ENCODE measurements around the gene MTRF1L. TPM values are rescaled to one million over a fixed set of nuclear protein-coding genes. Genes with fewer than 3 reads are reported as not detected.

Gene MTRF1L
- total and polyA plus RNA-seq, 2 of the 13 experiments (the other 11 are each of a cell fraction or from before 2014, with no cell fraction given), result 17.6 to 28.7 TPM

DNA sequence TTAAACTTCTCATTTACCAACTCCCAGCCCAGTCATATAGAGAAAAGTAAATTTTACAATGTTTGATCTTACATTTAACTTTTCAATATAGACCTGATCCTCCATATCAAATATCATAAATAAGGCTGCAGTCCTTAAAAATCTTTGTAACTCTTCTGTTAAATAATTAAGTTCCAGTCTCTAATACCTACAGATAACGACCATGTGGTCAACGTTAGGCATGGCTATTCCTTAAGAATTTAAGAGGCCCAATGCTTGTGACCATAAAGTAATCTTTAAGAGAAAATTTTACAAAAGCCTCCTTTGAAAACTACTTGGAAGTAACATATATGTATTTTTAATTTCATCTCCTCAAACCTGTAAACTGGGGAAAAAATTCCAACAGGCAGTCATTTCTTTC is 21.3 kb downstream of the MTRF1L start:
- TF ChIP-seq STAT5B (CRISPR knock-in tag; IDR thresholded peaks at IDR 0.05), result no peak
- TF ChIP-seq TCF7 (IDR thresholded peaks at IDR 0.05; ENCODE audit: low read depth), result no peak
- TF ChIP-seq KMT2A (CRISPR knock-in tag; IDR thresholded peaks at IDR 0.05), result no peak
- TF ChIP-seq ZNF761 (CRISPR knock-in tag; conservative IDR thresholded peaks at IDR 0.05), result no peak
- no peak for TF ChIP-seq IKZF5 (CRISPR knock-in tag; IDR thresholded peaks at IDR 0.05)
- TF ChIP-seq ZNF337 (CRISPR knock-in tag; IDR thresholded peaks at IDR 0.05; ENCODE audit: borderline replicate concordance, low read depth), result no peak
- TF ChIP-seq, protein P1, sequence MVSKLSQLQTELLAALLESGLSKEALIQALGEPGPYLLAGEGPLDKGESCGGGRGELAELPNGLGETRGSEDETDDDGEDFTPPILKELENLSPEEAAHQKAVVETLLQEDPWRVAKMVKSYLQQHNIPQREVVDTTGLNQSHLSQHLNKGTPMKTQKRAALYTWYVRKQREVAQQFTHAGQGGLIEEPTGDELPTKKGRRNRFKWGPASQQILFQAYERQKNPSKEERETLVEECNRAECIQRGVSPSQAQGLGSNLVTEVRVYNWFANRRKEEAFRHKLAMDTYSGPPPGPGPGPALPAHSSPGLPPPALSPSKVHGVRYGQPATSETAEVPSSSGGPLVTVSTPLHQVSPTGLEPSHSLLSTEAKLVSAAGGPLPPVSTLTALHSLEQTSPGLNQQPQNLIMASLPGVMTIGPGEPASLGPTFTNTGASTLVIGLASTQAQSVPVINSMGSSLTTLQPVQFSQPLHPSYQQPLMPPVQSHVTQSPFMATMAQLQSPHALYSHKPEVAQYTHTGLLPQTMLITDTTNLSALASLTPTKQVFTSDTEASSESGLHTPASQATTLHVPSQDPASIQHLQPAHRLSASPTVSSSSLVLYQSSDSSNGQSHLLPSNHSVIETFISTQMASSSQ (IDR thresholded peaks at IDR 0.05; ENCODE audit: low read depth), result no peak
- TF ChIP-seq, protein P1 (CRISPR knock-in tag; IDR thresholded peaks at IDR 0.05; ENCODE audit: borderline replicate concordance), result no peak
- TF ChIP-seq, protein P2, sequence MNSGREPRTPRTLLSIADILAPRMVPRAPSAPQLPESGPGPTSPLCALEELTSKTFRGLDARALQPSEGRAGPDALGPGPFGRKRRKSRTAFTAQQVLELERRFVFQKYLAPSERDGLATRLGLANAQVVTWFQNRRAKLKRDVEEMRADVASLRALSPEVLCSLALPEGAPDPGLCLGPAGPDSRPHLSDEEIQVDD (CRISPR knock-in tag; IDR thresholded peaks at IDR 0.05; ENCODE audit: borderline replicate concordance), result no peak
- Histone ChIP-seq H3K4me1 (ENCODE audit: insufficient read depth, low read length) (peaks cover 66% of the 10 kb centered on the region), H3K79me2 (ENCODE audit: insufficient read depth, low read length) (peaks cover 93% of the 10 kb centered on the region), H3K4me3 (replicated peaks in 1 of 3; ENCODE audit: insufficient read depth in 1 of 3, low read depth in 2 of 3, low read length in 3 of 3) (peak overlapping the region; percentile 74 to 100 (median 97)), H2AFZ (ENCODE audit: low read length) (no peak overlapping the region), H3K36me3 (replicated peaks in 1 of 2; ENCODE audit: control insufficient read depth in 1 of 2, insufficient read depth in 2 of 2, low read length in 2 of 2) (peaks cover 5 to 23% of the 10 kb centered on the region in 2 experiments; a peak in 4 of 5 replicates), H3K4me2 (ENCODE audit: low read depth, low read length) (peak overlapping the region; percentile 81), H3K27me3 (ENCODE audit: control insufficient read depth in 1 of 2, insufficient read depth in 2 of 2, low read length in 2 of 2) (no peaks in the 10 kb centered on the region; a peak in 1 of 5 replicates), H3K9me3 (ENCODE audit: low read length) (no peaks in the 10 kb centered on the region), H4K20me1 (ENCODE audit: insufficient read depth, low read length) (peaks cover 31% of the 10 kb centered on the region), H3K9ac (ENCODE audit: insufficient read depth, low read depth, low read length) (peak overlapping the region; percentile 71), H3K27ac (ENCODE audit: extremely low read length, insufficient read depth, low read length) (no peak overlapping the region)
- FAIRE-seq (no peak), DNase-seq (ENCODE audit: low spot score) (no peak), ATAC-seq (no peak)
- BruUV-seq (replicated peaks), result TSS peak; percentile 46
- intact Hi-C loops (cut with micrococcal nuclease; ENCODE audit: unreplicated experiment) (loop anchor here (1.0 to 10.0 kb wide), 2 partner anchors 21 to 1586 kb away; partner anchors contain the start of genes MTRF1L and ZBTB2), in situ Hi-C loops (cut with HindIII; ENCODE audit: extremely low pct_ligation_motif_present, low pct_unique_long_range_greater_than_20kb) (loop anchor here (25.0 kb wide), 1 partner anchor 694 kb away; no protein-coding TSS in a partner anchor)
- 0% methylated on average over 2 of the region's 2 CpGs for WGBS (ENCODE audit: low lambda C conversion rate)
- CTCF ChIA-PET (ENCODE audit: low intra/inter-chr PET ratio, low total read pairs), result no interaction called here
- POLR2A ChIA-PET, result no interaction called here

All from HepG2 (cell line).